Measurements from ENCODE around the gene RPS15.

The RPS15 gene

GRCh38 chr19:1402411-1403070, 35.7 kb upstream of the RPS15 start:
- TF ChIP-seq CTCF (IDR thresholded peaks at IDR 0.05; ENCODE audit: low read depth, low read length): no peak
- H3K4me3 ChIP-seq (replicated peaks in 1 of 2; ENCODE audit: low read depth in 2 of 2, low read length in 2 of 2): no peak overlapping the region
- DNase-seq (ENCODE audit: low read depth in 2 of 2): no peak

GRCh38 chr19:1406774-1407527, 31.2 kb upstream of the RPS15 start:
- peak overlapping the region; percentile 47 to 55 for H3K4me3 ChIP-seq (replicated peaks in 1 of 2; ENCODE audit: low read depth in 2 of 2, low read length in 2 of 2)
- DNase-seq (ENCODE audit: low read depth in 2 of 2): peak; percentile 99
- TF ChIP-seq CTCF (IDR thresholded peaks at IDR 0.05; ENCODE audit: low read depth, low read length): no peak

- peak within 1 kb of the TSS; percentile 84 to 98 for H3K4me3 ChIP-seq (replicated peaks in 1 of 2; ENCODE audit: low read depth in 2 of 2, low read length in 2 of 2)
- no peak for DNase-seq (ENCODE audit: low read depth in 2 of 2)
- no peak for TF ChIP-seq CTCF (IDR thresholded peaks at IDR 0.05; ENCODE audit: low read depth, low read length)
Measured at GRCh38 chr19:1407528-1408299, 30.5 kb upstream of the RPS15 start, which contains the start of gene DAZAP1. Gene DAZAP1 (plus strand): TSS chr19:1407586. CDS start chr19:1407774, 188 bp downstream.

- peak overlapping the region; percentile 84 to 98 for H3K4me3 ChIP-seq (replicated peaks in 1 of 2; ENCODE audit: low read depth in 2 of 2, low read length in 2 of 2)
- TF ChIP-seq CTCF (IDR thresholded peaks at IDR 0.05; ENCODE audit: low read depth, low read length): no peak
- peak; percentile 65 to 66 for DNase-seq (ENCODE audit: low read depth in 2 of 2)
Measured at GRCh38 chr19:1408300-1409203, 29.6 kb upstream of the RPS15 start.

- no peak for DNase-seq (ENCODE audit: low read depth in 2 of 2)
- TF ChIP-seq CTCF (IDR thresholded peaks at IDR 0.05; ENCODE audit: low read depth, low read length): no peak
Measured at GRCh38 chr19:1409204-1410005, 28.8 kb upstream of the RPS15 start.

More at GRCh38 chr19:1409204-1410005, 28.8 kb upstream of the RPS15 start:
- H3K4me3 ChIP-seq (replicated peaks in 1 of 2; ENCODE audit: low read depth in 2 of 2, low read length in 2 of 2): peak overlapping the region; percentile 84 to 98
